C4-2B (cell line): Measurements from ENCODE around the gene ACOXL.

Experiments
- H3K27ac ChIP-seq: fragments of 450-650 bp; 2 replicates; pipeline ENCODE4 v1.5.1; 2017
- CTCF ChIP-seq: fragments of 450-650 bp; conservative IDR thresholded peaks from 2 replicates; pipeline ENCODE4 v1.5.1; 2017; ENCODE audit warnings: mild to moderate bottlenecking
- ZFX ChIP-seq: fragments of 450-650 bp; IDR thresholded peaks from 2 replicates; pipeline ENCODE4 v1.6.1; 2017

ACOXL gene

GRCh38 chr2:111005307-111005706 is 272.9 kb downstream of the ACOXL start:
- TF ChIP-seq ZFX (no peak), CTCF (no peak)
- H3K27ac ChIP-seq, result no peak overlapping the region

- TF ChIP-seq CTCF (no peak), ZFX (no peak)
Measured at GRCh38 chr2:111005821-111006220, 273.4 kb downstream of the ACOXL start.

GRCh38 chr2:111007757-111008688 is 275.6 kb downstream of the ACOXL start:
- TF ChIP-seq ZFX, result no peak
- TF ChIP-seq CTCF, result no peak
- H3K27ac ChIP-seq, result no peak overlapping the region

More at GRCh38 chr2:111005821-111006220, 273.4 kb downstream of the ACOXL start:
- no peak overlapping the region for H3K27ac ChIP-seq

GRCh38 chr2:111011218-111011617 is 278.8 kb downstream of the ACOXL start:
- TF ChIP-seq ZFX (no peak), CTCF (no peak)
- no peak overlapping the region for H3K27ac ChIP-seq

GRCh38 chr2:111015283-111015995 is 283.1 kb downstream of the ACOXL start:
- no peak overlapping the region for H3K27ac ChIP-seq
- no peak for TF ChIP-seq ZFX
- no peak for TF ChIP-seq CTCF

GRCh38 chr2:111017034-111017622 is 284.8 kb downstream of the ACOXL start:
- TF ChIP-seq ZFX (no peak), CTCF (no peak)
- H3K27ac ChIP-seq, result no peak overlapping the region
